NCI-H748 (cell line): ENCODE data around the gene TMEM266.

Experiments used
- DNase-seq: peaks from one replicate; lab custom pipeline; 2025; ENCODE audit not compliant: unreplicated experiment; lab: John Stamatoyannopoulos, UW

TMEM266 gene

DNA sequence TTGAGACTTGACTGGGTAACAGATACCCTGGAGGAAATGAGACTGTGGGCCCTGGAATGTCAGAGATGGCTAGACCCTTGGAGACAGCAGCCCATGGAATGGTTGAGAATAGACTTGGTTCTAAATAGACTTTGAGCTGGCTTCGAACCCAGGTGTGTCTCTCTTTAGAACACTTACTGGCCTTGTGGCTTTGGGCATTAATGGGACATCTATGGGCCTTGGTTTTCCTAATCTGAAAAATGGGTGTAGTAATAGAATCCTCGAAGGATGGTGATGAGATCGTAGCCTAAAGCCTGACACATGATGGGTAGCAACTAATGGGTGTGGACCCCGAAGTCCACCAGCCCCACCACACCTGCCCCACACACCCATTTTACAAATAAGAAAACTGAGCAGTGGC, 119.2 kb downstream of the TMEM266 start:
- DNase-seq = no peak

DNA sequence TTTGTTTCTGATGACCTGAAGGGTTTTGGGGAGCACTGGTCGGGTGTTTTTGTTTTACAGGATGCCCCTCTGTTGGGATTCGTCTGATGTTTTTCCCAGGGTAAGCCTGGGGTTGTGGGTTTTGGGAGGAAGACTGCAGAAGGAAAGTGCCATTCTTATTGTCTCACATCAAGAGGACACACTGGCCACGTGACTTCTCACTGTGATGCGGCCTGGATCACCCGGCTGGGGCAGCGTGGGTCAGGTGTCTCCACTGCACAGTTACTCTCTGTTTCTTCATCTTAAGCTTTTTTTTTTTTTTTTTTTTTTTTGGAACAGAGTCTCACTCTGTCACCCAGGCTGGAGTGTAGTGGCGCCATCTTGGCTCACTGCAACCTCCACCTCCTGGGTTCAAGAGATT, 120.5 kb downstream of the TMEM266 start:
- no peak for DNase-seq

DNA sequence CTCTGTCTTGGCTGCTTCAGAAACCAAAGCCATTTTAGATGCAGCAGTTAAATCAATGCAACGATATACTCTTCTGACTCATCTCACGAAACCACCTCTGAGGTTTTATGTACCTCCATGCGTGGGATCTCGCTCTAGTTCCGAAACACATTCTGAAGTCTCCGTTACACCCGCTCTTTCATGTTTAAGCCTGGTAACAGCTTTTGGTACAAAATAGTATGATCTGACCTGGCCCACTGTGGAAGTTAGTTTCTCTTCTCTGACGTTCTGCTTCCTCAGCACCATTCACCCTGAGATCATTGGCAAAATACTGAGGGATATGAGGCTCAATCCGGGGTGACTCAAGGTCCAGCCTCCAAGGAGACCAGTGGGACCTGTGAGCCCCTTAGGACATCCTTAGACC, 121.9 kb downstream of the TMEM266 start:
- no peak for DNase-seq

- DNase-seq = no peak
These were observed 124.3 kb downstream of the TMEM266 start for GRCh38 chr15:76183930-76184649.

DNA sequence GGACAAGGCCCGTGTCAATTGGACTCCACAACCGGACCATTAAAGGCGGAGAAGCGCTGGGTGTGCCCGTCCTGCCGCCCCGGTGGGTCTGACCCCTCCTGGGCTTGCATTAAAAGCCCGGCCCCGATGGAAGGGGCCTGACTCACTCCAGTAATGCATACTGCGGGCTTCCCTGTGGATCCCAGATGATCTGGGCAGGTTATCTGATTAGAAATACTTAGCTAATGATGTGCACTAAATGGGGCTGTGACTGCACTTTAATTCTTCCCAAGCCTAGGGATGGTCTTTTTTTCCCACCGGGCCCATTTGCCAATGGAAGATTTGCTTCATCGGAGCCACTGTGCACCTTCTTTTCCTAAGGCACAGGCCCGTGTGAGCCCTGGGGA, 124.9 kb downstream of the TMEM266 start:
- no peak for DNase-seq

DNA sequence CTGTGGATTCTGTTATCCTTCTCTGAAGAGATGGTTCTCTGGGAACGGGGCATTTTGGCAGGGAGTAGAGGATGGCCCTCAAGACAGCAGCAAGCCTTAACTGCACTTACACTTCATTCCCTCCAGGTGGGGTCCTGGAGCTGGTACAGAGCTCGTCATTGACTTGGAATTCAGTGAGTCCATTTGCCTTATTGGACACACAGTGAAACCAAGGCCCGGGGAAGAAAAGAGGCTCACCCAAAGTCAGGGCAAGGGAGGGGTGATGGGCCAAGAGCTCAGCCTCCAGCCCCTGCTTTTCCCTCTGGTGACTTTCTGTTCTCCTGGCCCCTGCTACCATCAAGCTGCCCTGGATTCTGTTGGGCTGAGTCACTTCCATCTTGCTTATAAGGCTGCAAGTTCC, 125.9 kb downstream of the TMEM266 start:
- DNase-seq = peak; percentile 48

DNA sequence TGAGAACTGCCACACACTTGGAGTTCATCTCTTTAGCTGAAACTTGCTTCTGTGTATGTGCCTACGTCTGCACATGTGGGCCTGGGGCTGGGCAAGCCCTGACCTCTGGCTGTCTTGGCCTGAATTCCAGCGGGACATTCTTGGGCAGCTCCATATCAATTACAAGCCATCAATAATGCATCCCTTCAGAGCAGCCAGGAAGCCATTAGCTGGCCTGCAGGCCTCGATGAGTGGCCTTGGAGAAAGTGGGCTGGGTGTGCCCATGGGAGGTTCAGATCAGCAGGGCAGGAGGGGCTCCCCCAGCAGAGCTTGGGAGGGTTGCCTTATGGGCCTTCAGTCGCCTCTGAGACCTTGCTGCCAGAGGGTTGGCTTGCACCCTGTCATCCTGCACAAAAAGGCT, 127.4 kb downstream of the TMEM266 start:
- no peak for DNase-seq

DNA sequence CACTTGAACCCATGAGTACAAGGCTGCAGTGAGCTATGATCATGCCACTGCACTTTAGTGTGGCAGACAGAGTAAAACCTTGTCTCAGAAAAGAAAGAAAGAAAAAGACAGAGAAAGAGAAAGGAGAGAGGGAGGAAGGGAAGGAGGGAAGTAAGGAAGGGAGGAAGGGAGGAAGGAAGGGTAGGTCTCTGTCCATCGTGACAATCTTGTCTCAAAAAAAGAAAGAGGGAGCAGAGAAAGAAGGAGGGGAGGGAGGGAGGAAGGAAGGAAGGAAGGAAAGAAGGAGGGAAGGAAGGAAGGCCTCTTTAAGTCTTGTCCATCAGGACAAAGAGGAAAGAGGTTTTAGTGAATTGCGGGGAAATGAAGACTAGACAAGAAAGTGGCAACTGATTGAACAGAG, 129.3 kb downstream of the TMEM266 start:
- DNase-seq = no peak

DNA sequence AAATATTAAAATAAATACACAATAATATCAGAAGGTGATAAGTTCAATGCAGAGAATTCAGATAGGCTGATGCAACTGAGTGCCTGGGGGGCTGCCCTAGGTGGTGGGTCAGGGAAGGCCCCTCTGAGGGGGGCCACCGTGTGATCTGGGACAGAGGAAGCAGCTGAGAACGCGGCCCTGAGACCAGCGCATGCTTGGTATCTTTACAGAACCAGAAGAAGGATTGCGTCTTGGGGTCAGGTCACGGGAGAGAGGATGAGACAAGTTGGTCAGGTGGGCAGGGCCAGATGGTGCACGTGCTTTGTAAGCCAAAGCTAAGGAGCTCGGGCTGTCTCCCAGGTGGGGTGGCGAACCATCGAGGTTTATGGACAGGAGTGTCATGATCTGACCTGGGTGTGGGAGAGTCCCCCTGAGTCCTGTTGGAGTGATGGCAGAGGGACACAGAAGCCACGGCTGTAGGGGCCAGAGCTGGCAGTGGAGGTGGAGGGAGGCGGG, 130.3 kb downstream of the TMEM266 start:
- no peak for DNase-seq

DNA sequence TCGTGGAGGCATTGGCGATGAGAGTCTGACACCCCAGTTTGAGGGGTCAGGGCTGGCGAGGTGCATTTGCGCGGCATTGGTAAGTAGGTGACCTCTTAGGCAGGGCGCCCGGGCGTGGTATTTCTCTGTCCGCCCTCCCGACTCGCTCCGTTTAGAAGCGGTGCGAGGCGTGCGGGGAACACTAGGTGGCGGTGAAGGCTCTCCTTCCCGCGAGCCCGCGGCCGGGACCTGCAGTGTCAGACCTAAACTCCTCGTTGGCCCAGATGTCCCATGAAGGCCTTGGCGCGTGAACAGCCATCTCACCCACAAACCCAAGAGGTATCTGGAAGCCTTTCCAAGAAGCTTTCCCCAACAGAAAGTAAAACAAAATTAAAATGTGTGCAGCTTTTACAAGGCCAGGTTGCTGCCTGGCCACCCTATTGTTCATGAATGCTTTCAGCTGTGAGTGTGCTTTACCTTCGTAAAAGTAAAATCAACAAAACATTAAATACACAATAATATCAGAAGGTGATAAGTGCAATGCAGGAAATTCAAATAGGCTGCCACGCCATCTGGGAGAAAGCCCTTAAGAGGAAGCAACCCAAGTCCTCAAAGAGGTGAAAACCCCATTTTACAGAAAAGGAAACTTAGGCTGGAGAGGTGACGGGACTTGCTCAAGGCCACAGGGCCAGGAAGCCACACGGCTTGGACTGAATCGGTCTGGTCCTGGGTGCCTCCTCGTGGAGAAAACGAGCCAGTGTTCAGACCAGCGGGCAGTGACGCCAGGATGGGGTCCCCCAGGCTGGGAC, 131.2 kb downstream of the TMEM266 start:
- DNase-seq = peak; percentile 64

- no peak for DNase-seq
These were observed 131.9 kb downstream of the TMEM266 start for GRCh38 chr15:76191539-76192244.

DNA sequence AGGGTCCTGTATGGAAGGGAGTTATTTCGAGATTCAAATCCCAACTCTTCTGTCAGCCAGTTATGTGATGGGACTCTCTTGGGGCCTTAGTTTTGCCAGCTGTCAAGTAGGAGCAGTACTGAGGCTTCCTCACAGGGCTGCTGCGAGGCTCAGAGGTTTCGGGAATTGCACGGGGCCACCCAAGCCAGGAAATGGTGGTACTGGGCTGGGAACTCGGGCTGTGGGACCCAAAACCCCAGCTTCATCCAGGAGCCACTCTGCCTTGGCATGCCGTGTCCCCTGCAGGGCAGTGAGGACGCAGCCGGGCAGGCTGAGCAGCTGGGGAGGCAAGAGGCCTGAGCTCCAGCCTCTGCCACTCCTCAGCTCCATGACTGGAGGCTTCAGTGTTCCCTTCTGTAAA, 132.9 kb downstream of the TMEM266 start:
- DNase-seq = no peak

DNA sequence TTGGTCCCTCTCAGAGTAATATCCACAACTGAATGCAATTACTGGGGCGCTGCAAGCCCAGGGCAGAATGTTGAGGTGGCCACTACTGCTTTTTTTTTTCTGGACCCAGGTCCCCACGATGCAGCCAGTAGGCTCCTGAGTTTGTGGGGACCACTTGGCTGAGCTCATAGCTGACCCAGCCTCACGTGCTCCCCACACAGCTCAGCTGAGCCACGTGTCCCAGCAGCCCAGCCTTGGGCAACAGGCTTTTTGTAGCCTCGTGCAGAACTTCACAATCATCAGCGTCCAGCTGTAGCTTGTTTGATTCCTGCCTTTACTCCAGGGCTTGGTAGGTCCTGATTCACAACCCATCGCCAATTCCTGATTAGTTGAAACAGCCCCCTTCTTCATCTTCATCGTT, 134.1 kb downstream of the TMEM266 start:
- DNase-seq = no peak

DNA sequence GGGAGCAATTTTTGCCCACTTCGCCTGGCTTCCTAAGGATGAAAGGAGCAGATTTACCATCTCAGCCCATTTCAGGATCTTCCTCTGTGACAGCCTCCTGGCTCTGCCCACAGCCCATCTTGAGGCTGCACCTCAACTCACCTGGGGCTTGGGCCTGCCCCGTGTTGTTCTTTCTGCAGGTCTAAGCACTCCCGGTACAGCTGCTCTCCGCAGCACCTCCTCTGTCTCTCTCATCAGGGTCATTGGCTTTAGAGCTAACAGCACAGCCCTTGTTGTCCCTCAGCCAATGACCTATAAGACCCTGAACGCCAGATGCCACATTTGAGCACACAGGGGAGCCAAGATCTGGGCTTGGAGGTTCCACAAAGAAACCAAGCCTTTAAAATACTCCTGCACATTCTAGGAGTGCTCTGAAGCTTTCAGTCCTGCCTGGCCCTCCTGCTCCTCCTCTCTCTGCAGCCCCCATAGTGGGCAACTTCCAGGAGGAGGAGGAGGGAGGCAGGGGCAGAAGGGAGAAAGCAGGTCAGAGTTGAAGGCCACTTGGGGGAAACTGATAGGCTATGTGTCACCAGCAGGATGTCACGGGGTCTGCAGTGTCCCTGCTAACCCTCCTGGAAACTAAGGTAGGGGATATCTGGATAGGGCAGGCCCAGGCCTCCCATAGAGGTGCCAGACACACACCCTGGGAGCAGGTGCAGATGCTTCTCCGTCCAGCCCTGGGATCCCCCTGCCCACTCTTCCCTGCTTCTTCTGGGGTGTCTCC, 135.9 kb downstream of the TMEM266 start:
- DNase-seq = no peak

DNA sequence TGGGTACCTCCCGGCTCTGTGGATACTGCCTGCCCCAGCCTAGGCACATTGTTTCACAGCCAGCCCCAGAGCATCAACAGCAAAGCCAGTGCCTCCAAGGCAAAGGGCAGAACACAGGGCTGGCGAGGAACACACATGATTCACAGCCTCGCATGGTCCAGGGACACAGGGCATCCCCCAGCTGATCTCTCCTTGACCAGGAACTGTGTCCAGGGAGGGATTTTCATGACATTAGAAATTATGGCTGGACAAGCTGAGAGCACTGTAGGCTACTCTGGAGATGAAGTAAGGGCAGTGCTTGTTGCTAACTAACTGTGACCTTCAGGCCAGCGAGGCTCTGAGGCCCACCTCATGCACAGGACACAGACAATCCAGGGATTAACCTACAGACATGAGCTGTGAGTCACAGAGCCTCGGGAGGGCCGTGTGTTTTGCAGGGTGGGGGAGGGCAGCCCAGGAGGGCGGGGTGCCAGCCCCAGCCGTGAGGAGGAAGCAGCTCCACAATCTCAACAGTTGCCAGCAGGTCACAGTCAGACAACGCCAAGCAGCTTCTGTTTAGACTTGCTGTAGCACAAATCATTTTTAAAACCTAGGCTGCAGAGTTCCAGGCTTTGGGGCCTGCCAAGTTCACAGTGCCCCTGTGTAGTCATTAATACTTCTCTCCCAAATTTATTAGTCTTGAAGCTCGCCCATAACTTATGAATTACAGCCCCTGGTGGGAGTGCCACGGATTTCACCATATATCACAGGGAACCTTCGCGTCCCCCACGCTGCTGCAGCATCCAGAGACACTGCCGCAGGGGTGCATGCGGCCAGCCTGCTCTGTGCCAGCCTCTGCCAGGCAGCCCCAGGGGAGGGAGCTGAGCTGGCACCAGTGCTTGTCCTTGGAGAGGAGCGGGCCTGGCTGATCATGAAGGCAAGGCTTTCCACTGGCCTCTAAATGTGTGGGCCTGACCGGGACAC, 136.8 kb downstream of the TMEM266 start:
- DNase-seq = no peak

DNA sequence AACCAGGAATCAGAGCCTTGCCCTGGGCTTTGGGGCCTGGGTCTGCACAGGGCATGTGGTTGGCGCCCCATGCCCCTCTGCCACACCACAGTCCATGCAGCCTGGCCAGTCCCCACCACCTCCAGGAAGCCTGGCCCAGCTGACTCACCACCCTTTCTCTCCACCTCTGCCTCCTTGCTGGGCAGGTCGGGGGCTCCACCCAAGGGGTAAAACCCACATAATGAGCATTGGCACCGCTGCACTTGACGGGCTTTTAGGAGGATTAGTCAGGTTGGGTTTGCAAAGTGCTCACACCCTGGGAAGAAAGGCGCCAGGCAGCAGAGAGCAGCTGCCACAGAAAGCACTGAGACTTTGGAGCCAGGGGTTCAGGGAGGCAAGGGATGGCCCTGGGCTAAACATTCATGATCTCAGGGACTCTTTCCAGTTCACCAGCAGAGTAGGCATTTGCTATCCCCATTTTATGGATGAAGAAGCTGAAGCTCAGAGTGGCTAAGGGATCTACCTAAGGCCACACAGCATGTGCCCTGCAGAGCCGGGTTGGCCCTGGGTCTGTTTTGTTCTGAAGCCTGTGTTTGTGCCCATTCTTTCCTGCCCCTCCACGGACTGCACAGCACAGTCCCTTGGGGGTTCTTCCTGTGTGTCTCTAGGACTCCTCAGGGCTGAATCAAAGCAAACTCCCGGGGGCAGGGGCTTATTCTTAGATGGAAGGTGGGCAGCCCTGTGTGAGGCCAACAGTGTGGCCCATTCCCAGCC, 138.1 kb downstream of the TMEM266 start:
- DNase-seq = no peak

- no peak for DNase-seq
These were observed 138.8 kb downstream of the TMEM266 start for GRCh38 chr15:76198456-76199105.
